ENCODE results near the gene GJA9. TPM values are rescaled to one million over a fixed set of nuclear protein-coding genes. Genes with fewer than 3 reads are reported as not detected.

GJA9 gene
- total RNA-seq, result not detected

DNA sequence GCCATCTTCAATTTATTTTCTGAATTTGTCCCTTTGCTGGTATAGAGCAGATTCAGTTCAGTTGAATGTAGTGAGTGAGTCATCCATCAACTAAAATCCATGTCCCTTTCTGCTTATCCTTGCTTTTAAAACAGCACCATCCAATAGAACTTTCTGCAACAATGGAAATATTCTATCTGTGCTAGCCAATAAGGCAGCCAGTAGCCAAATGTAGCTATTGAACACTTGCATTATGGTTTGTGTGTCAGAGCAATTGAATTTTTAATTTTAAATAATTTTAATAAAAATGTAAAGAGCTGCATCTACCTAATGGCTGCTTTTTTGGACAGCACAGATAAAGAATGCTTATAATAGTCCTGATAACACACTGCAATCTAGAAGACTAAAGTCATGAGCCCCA is at the start of gene GJA9:
GJA9 (minus strand) TSS at position 101 of the 400 bp plus-strand sequence. CDS start 5,489 bp downstream, outside the sequence.
- Histone ChIP-seq H3K4me1 (no peaks in the 10 kb centered on the region), H3K9me3 (no peaks in the 10 kb centered on the region), H3K4me3 (no peak within 1 kb of the TSS), H3K36me3 (no peaks in the 10 kb centered on the region), H3K27ac (no peak within 1 kb of the TSS), H3K27me3 (no peaks in the 10 kb centered on the region)
- DNase-seq, result no peak
- intact Hi-C loops (cut with DNase I; ENCODE audit: low total_unique reads), result no loop called here
- no peak for TF ChIP-seq POLR2A (IDR thresholded peaks at IDR 0.05)
- TF ChIP-seq, protein P1, sequence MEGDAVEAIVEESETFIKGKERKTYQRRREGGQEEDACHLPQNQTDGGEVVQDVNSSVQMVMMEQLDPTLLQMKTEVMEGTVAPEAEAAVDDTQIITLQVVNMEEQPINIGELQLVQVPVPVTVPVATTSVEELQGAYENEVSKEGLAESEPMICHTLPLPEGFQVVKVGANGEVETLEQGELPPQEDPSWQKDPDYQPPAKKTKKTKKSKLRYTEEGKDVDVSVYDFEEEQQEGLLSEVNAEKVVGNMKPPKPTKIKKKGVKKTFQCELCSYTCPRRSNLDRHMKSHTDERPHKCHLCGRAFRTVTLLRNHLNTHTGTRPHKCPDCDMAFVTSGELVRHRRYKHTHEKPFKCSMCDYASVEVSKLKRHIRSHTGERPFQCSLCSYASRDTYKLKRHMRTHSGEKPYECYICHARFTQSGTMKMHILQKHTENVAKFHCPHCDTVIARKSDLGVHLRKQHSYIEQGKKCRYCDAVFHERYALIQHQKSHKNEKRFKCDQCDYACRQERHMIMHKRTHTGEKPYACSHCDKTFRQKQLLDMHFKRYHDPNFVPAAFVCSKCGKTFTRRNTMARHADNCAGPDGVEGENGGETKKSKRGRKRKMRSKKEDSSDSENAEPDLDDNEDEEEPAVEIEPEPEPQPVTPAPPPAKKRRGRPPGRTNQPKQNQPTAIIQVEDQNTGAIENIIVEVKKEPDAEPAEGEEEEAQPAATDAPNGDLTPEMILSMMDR (IDR thresholded peaks at IDR 0.05), result no peak

DNA sequence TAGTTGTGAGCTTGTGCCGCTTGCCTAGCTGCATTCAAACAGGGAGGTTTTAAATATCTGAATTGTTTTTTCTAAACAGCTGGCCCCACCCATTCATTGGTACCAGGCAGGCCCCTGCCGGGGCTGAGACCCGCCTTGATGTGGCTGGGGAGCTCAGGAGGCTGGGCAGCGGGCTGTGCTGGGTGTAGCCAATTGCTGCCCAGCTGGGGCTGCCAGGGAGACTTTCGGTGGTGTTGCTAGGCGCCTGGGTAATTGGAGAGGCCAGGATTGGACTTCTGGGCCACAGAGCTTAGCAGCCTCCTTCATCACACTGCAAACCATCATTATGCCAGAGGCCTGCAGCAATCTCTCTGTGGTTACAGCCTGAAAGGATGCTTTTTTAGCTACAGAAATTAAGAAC is 48.1 kb upstream of the GJA9 start:
- H3K9me3 ChIP-seq, result no peaks in the 10 kb centered on the region
- TF ChIP-seq POLR2A (IDR thresholded peaks at IDR 0.05), result no peak
- TF ChIP-seq, protein P1 (IDR thresholded peaks at IDR 0.05), result no peak
- intact Hi-C loops (cut with DNase I; ENCODE audit: low total_unique reads), result no loop called here
- H3K27ac ChIP-seq, result no peak overlapping the region
- no peak for DNase-seq
- no peaks in the 10 kb centered on the region for H3K27me3 ChIP-seq
- H3K4me3 ChIP-seq, result no peak overlapping the region
- no peaks in the 10 kb centered on the region for H3K36me3 ChIP-seq
- no peaks in the 10 kb centered on the region for H3K4me1 ChIP-seq

DNA sequence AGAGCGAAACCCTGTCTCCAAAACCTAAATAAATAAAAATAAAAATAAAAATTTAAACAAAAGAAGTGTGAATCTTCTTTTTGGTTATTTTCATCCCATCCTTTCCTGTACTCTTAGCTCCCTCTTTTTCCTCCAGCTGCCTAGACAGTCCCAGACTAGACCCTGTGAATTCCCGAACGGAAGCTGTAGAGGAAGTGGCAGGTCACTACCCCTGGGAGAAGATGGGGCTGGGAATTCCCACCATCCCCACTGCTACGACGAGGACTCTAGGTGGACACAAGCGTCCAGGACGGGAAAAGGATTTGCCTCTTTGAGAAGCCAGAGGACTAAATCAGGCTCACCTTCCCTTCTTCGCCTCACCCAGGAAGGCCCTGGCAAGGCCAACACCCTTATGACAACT is 47.7 kb upstream of the GJA9 start:
- Histone ChIP-seq H3K27ac (no peak overlapping the region), H3K4me3 (no peak overlapping the region), H3K27me3 (no peaks in the 10 kb centered on the region), H3K4me1 (no peaks in the 10 kb centered on the region), H3K36me3 (no peaks in the 10 kb centered on the region), H3K9me3 (no peaks in the 10 kb centered on the region)
- no peak for DNase-seq
- intact Hi-C loops (cut with DNase I; ENCODE audit: low total_unique reads), result no loop called here
- TF ChIP-seq POLR2A (IDR thresholded peaks at IDR 0.05), result no peak
- TF ChIP-seq, protein P1 (IDR thresholded peaks at IDR 0.05), result no peak

DNA sequence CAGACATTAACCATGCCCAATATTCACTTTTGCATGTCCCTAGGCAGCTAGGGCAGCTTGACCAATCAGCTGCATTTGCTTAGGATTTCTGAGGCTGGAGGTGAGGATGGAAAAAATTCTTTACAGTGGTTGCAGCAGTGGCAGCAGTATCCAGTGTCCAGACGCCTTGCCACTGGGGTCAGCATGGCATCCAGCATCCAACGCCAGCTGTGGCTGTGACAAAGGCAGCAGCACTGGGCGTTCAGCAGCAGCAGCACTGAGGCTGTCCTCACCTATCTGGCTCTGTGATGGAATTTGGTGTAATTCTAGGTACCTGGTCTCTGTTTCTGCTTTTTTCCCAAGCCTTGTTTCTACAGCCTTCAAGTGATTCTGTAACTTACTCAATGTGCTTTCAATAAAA is 44.7 kb upstream of the GJA9 start:
- Histone ChIP-seq H3K4me3 (no peak overlapping the region), H3K9me3 (no peaks in the 10 kb centered on the region), H3K36me3 (no peaks in the 10 kb centered on the region), H3K27me3 (no peaks in the 10 kb centered on the region), H3K4me1 (no peaks in the 10 kb centered on the region), H3K27ac (no peak overlapping the region)
- intact Hi-C loops (cut with DNase I; ENCODE audit: low total_unique reads), result no loop called here
- TF ChIP-seq POLR2A (IDR thresholded peaks at IDR 0.05), result no peak
- TF ChIP-seq, protein P1 (IDR thresholded peaks at IDR 0.05), result no peak
- no peak for DNase-seq

DNA sequence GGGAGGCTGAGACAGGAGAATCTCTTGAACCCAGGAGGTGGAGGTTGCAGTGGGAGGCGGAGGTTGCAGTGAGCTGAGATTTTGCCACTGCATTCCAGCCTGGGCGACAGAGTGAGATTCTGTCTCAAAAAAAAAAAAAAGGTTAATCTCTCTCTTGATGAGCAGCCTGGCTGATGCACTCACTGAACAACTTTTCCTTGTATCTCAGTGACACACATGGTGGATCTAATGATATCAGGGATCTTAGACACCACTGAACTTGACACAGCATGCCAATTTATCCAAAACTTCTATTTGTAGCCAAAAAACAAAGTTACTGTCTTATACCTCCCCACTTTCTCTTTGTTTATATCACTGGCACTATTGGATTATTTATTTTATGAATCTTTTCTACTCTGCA is 44.0 kb upstream of the GJA9 start:
- Histone ChIP-seq H3K27me3 (no peaks in the 10 kb centered on the region), H3K4me1 (no peaks in the 10 kb centered on the region), H3K36me3 (no peaks in the 10 kb centered on the region), H3K4me3 (no peak overlapping the region), H3K9me3 (no peaks in the 10 kb centered on the region), H3K27ac (no peak overlapping the region)
- TF ChIP-seq POLR2A (IDR thresholded peaks at IDR 0.05), result no peak
- TF ChIP-seq, protein P1 (IDR thresholded peaks at IDR 0.05), result no peak
- DNase-seq, result no peak
- intact Hi-C loops (cut with DNase I; ENCODE audit: low total_unique reads), result no loop called here
